Muscle layer of colon (tissue), 2 donors: ENCODE results near the gene CCDC78.

Source experiments
- H3K27ac ChIP-seq: one replicate; pipeline ENCODE4 v1.7.0; 2013; ENCODE audit warnings: low read depth, mild to moderate bottlenecking, low read length, moderate library complexity
- H3K27me3 ChIP-seq, 2 donors: one replicate each; pipeline ENCODE4 v1.7.0; 2013; ENCODE audit warnings: low read length in 2 of 2, mild to moderate bottlenecking in 2 of 2; ENCODE audit not compliant: insufficient read depth in 2 of 2, control insufficient read depth in 1 of 2
- H3K36me3 ChIP-seq: one replicate; pipeline ENCODE4 v1.7.0; 2013; ENCODE audit warnings: mild to moderate bottlenecking, low read length; ENCODE audit not compliant: insufficient read depth
- H3K4me1 ChIP-seq: one replicate; pipeline ENCODE4 v1.7.0; 2013; ENCODE audit warnings: mild to moderate bottlenecking, low read length; ENCODE audit not compliant: insufficient read depth
- H3K4me3 ChIP-seq, 2 donors: one replicate each; pipeline ENCODE4 v1.7.0; 2013; ENCODE audit warnings: low read length in 2 of 2, low read depth in 1 of 2, mild to moderate bottlenecking in 1 of 2, moderate library complexity in 1 of 2
- H3K9ac ChIP-seq: one replicate; pipeline ENCODE4 v1.7.0; 2013; ENCODE audit warnings: low read length
- H3K9me3 ChIP-seq: one replicate; pipeline ENCODE4 v1.7.0; 2013; ENCODE audit warnings: mild to moderate bottlenecking, low read length
- donor health status: abdominal sarcoma.
- donor health status: Adenocarcinoma of cecum.

The CCDC78 gene

DNA sequence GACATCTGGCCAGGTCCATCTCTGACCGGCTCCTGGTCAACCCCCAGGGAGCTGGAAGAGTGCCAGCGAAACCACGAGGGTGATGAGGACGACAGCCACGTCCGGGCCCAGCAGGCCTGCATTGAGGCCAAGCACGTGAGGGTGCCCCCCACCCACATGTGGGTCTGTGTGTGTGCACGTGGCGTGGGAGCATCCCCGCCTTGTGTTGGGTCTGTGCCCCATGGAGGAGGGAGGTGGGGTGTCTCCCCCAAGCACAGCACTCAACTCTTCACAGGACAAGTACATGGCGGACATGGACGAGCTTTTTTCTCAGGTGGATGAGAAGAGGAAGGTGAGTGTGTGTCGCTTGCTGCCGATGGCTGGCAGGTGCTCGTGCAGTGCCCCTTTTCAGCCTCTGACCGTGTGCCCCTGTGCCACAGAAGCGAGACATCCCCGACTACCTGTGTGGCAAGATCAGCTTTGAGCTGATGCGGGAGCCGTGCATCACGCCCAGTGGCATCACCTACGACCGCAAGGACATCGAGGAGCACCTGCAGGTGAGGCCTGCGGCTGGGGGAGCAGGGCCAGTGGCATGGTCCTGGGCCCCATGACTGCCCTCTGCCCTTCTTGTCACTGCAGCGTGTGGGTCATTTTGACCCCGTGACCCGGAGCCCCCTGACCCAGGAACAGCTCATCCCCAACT lies 44.4 kb downstream of the CCDC78 start:
- H3K36me3 ChIP-seq: peaks cover 20% of the 10 kb centered on the region
- H3K27me3 ChIP-seq: peaks cover 0 to 4% of the 10 kb centered on the region in 2 donors
- no peaks in the 10 kb centered on the region for H3K9me3 ChIP-seq
- no peak overlapping the region for H3K27ac ChIP-seq
- peak overlapping the region in 1 of 2 donors; percentile 68 for H3K4me3 ChIP-seq
- H3K4me1 ChIP-seq: peaks cover 30% of the 10 kb centered on the region
- no peak overlapping the region for H3K9ac ChIP-seq

DNA sequence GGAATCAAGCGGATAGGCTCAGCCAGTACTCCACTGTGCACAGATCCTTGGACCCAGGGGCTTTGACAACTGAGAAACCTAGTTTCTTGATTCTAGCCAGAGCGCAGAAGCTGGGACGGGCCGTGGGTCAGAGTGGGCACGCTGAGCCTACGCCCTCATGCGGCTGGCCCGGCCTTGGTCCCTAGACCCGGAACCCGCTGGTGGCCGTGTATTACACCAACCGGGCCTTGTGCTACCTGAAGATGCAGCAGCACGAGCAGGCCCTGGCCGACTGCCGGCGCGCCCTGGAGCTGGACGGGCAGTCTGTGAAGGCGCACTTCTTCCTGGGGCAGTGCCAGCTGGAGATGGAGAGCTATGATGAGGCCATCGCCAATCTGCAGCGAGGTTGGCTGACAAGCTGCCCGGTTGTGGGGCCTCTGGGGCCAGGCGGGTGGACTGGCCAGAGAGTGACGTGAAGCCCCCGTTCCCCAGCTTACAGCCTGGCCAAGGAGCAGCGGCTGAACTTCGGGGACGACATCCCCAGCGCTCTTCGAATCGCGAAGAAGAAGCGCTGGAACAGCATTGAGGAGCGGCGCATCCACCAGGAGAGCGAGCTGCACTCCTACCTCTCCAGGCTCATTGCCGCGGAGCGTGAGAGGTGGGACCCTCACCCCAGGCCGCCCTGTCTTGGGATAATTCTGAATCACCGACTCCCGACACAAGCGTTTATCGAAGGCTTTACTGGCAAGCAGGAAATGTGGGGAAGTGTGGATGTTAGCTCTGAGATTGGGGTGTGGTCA lies 45.1 kb downstream of the CCDC78 start:
- Histone ChIP-seq H3K4me1 (peaks cover 30% of the 10 kb centered on the region), H3K9ac (peak overlapping the region; percentile 58), H3K4me3 (peak overlapping the region; percentile 65 to 68), H3K27ac (peak overlapping the region; percentile 91), H3K36me3 (peaks cover 20% of the 10 kb centered on the region), H3K9me3 (no peaks in the 10 kb centered on the region), H3K27me3 (peaks cover 0 to 4% of the 10 kb centered on the region in 2 donors)

DNA sequence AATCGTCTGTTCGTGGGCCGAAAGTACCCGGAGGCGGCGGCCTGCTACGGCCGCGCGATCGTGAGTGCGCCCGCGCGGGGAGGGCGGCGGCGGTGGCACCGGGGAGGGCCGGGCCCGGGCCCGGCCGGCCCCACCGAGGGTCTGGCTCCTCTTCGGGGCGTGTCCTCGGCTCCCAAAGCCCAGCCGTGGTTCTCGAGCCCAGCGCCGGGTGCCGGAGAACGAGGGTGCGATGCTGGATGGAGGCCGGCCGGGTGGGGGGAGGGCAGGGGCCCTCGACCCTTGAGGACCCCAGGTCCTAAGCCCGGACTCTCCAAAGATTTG lies 45.7 kb downstream of the CCDC78 start:
- Histone ChIP-seq H3K4me3 (peak overlapping the region; percentile 65 to 68), H3K36me3 (peaks cover 20% of the 10 kb centered on the region), H3K4me1 (peaks cover 30% of the 10 kb centered on the region), H3K27me3 (peaks cover 0 to 4% of the 10 kb centered on the region in 2 donors), H3K9me3 (no peaks in the 10 kb centered on the region), H3K9ac (peak overlapping the region; percentile 58), H3K27ac (peak overlapping the region; percentile 91)

DNA sequence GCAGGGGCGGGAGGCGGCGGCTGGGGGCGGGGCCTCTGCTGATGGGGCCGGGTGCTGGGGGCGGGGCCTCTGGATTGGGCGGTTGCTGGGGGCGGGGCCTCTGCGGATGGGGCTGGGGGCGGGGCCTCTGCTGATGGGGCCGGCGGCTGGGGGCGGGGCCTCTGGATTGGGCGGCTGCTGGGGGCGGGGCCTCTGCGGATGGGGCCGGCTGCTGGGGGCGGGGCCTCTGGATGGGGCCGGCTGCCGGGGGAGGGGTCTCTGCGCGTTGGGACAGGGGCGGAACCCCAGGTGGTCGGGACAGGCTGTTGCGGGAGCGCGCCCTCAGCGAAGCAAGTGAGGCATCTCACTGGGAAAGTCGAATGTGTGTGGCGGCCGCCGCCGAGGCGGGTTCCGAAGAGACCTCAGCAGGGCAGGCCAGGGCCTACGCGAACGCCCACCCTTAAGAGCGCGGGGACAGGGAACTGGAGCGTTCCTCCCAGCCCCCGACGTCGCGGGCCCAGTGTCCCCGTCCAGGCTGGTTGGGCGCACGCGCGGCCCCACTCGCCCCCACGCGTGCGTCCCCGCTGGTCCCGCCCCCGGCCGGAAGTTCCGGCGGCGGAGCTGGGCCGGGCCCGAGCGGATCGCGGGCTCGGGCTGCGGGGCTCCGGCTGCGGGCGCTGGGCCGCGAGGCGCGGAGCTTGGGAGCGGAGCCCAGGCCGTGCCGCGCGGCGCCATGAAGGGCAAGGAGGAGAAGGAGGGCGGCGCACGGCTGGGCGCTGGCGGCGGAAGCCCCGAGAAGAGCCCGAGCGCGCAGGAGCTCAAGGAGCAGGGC lies 46.2 kb downstream of the CCDC78 start, which contains the start of gene STUB1:
Gene STUB1, plus strand, starts transcription at position 597 of the 811 bp plus-strand sequence. Its CDS starts 116 bp downstream, at position 713.
- H3K27me3 ChIP-seq: peaks cover 0 to 4% of the 10 kb centered on the region in 2 donors
- peak within 1 kb of the TSS; percentile 97 for H3K27ac ChIP-seq
- peak within 1 kb of the TSS; percentile 65 to 68 for H3K4me3 ChIP-seq
- no peaks in the 10 kb centered on the region for H3K9me3 ChIP-seq
- peak within 1 kb of the TSS; percentile 58 for H3K9ac ChIP-seq
- peaks cover 31% of the 10 kb centered on the region for H3K4me1 ChIP-seq
- H3K36me3 ChIP-seq: peaks cover 20% of the 10 kb centered on the region

DNA sequence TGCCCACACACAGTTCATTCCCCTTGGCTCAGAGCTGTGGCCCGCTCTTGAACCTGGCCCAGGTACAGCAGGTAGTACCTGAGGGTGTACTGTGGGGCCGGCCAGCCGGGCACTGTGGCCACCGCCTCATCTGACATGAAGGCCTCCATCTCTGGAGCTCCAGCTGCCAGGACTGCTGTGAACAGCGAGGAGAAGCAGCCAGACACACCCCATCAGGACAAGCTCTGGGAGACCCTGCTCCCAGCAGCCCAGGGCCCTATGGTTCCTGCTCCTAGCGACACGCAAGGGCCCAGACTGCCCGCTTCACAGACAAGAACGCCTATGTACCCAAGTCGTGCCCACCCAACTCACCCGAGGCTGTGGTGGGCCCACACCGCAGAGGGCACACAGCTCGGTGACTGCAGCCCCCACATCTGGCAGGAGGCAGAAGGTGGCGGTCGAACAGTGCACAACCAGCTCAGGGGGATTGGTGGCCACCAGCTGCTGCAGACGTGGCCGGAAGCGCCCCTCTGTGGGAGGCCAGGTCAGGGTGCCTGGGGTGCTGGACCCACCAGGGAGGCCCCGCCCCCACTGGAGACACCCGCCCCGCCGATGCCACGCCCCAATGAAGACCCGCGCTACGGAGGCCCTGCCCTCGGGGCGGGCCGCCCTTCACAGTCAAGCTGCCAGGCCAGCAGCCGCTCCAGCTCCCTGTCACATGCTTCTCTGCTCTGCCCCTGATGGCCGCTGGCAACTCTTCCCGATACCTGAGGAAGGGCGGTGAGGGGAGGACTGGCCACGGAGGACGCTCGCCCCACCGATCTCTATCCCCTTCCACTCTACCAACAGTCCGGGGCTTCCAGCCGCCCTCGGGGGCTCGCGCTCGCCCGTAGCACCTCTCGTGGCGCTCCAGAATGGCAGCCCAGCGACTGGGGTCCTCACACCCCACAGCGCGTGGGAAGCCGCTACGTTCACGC lies 47.1 kb downstream of the CCDC78 start:
- peak overlapping the region; percentile 36 to 43 for H3K4me3 ChIP-seq
- H3K9ac ChIP-seq: no peak overlapping the region
- H3K27ac ChIP-seq: peak overlapping the region; percentile 61
- H3K36me3 ChIP-seq: peaks cover 20% of the 10 kb centered on the region
- peaks cover 34% of the 10 kb centered on the region for H3K4me1 ChIP-seq
- H3K27me3 ChIP-seq: peaks cover 0 to 4% of the 10 kb centered on the region in 2 donors
- H3K9me3 ChIP-seq: no peaks in the 10 kb centered on the region

DNA sequence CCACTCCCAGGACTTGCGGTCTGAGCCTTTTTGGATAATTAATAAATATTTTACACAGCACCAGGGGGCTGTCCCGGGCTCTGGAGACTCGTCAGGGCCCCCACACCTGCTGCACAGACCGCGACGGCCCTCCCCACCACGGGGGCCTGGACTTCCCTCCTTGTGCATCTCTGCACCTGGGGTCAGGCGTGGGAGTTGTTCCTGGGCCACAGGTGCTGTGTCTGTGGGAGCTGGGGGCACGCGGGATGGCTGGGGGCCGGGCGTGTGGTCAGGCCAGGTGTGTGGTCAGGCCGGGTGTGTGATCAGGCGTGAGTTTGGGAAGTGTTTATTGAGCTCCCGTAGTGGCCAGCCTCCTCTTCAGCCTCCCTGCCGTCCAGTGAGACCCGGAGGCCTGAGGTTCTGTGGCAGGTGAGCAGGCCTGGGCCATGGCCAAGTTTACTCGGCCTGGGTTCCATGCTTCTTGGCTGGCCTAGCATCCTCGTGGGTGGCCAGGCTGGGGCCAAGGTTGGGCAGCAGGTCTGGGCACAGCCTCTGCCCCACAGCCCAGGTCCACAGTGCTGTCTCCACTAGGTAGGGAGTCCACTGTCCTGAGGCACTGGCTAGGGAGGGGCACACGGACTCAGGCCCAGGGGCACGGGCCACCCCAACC lies 47.9 kb downstream of the CCDC78 start:
- Histone ChIP-seq H3K9ac (no peak overlapping the region), H3K4me1 (peaks cover 32% of the 10 kb centered on the region), H3K36me3 (peaks cover 20% of the 10 kb centered on the region), H3K9me3 (no peaks in the 10 kb centered on the region), H3K27me3 (peaks cover 0 to 4% of the 10 kb centered on the region in 2 donors), H3K27ac (no peak overlapping the region), H3K4me3 (no peak overlapping the region)

DNA sequence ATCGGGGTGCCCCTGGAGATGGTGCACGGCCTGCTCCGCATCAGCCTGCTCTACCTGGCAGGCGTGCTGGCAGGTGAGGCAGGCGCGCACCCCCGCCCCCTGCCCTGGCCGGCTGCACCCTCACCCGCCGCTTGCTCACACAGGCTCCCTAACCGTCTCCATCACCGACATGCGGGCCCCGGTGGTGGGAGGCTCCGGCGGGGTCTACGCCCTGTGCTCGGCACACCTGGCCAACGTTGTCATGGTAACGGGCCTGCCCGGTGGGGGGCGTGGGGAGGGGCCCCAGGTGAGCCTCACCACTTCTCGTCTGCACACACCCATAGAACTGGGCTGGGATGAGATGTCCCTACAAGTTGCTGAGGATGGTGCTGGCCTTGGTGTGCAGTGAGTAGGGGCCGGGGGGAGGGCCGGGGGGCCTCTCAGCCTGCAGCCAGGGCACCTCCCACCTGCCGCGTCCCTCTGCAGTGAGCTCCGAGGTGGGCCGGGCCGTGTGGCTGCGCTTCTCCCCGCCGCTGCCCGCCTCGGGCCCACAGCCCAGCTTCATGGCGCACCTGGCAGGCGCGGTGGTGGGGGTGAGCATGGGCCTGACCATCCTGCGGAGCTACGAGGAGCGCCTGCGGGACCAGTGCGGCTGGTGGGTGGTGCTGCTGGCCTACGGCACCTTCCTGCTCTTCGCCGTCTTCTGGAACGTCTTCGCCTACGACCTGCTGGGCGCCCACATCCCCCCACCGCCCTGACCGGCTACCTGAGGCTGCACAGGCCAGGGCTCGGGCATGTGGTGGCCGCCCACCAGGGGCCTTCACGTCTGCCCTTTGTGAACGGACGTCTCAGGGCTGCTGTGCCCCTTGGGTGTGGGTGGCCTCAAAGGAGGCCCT lies 48.7 kb downstream of the CCDC78 start:
- Histone ChIP-seq H3K27me3 (peaks cover 0 to 4% of the 10 kb centered on the region in 2 donors), H3K27ac (no peak overlapping the region), H3K4me3 (no peak overlapping the region), H3K9ac (no peak overlapping the region), H3K9me3 (no peaks in the 10 kb centered on the region), H3K36me3 (peaks cover 19% of the 10 kb centered on the region), H3K4me1 (peaks cover 26% of the 10 kb centered on the region)

DNA sequence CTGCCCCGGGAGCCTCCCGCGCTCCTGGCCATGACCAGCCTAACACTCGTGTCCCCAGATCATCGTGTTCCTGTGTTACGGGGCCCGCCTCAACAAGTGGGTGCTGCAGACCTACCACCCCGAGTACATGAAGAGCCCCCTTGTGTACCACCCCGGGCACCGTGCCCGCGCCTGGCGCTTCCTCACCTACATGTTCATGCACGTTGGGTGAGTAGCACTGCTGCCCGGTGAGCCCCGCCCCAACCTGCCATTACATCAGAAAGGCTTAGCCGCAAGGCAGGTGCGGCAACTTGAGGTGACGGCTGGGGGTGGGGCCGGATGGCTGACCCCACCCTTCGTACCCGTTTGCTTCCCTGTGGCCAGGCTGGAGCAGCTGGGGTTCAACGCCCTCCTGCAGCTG lies 49.3 kb downstream of the CCDC78 start:
- H3K4me3 ChIP-seq: no peak overlapping the region
- H3K4me1 ChIP-seq: peaks cover 20% of the 10 kb centered on the region
- H3K27ac ChIP-seq: no peak overlapping the region
- H3K27me3 ChIP-seq: peaks cover 0 to 4% of the 10 kb centered on the region in 2 donors
- no peaks in the 10 kb centered on the region for H3K9me3 ChIP-seq
- peaks cover 19% of the 10 kb centered on the region for H3K36me3 ChIP-seq
- no peak overlapping the region for H3K9ac ChIP-seq

DNA sequence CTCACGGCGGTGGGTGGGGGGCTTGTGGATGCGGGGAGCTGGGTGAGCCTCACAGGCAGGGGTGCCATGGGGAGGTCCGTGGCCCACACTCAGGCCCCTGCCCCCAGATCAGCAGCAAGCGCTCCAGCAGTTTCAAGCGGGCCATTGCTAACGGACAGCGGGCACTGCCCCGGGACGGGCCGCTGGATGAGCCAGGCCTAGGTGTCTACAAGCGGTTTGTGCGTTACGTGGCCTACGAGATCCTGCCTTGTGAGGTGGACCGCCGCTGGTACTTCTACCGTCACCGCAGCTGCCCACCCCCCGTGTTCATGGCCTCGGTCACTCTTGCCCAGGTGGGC lies 49.7 kb downstream of the CCDC78 start:
- Histone ChIP-seq H3K36me3 (peaks cover 17% of the 10 kb centered on the region), H3K27ac (no peak overlapping the region), H3K4me3 (no peak overlapping the region), H3K9ac (no peak overlapping the region), H3K4me1 (peaks cover 16% of the 10 kb centered on the region), H3K27me3 (peaks cover 0 to 4% of the 10 kb centered on the region in 2 donors), H3K9me3 (no peaks in the 10 kb centered on the region)
